Epidermal melanocyte (primary cell): ENCODE data around the gene CLBA1.
"Not testable (repeated sequence)": the region's sequence is repeated elsewhere in the genome, so short reads cannot be mapped to it uniquely, and the experiment has no call there.

Experiments
- DNase-seq: peaks from one replicate; pipeline ENCODE4 v3.0.0; 2011; ENCODE audit warnings: low spot score; ENCODE audit not compliant: insufficient read length

Gene CLBA1

DNA sequence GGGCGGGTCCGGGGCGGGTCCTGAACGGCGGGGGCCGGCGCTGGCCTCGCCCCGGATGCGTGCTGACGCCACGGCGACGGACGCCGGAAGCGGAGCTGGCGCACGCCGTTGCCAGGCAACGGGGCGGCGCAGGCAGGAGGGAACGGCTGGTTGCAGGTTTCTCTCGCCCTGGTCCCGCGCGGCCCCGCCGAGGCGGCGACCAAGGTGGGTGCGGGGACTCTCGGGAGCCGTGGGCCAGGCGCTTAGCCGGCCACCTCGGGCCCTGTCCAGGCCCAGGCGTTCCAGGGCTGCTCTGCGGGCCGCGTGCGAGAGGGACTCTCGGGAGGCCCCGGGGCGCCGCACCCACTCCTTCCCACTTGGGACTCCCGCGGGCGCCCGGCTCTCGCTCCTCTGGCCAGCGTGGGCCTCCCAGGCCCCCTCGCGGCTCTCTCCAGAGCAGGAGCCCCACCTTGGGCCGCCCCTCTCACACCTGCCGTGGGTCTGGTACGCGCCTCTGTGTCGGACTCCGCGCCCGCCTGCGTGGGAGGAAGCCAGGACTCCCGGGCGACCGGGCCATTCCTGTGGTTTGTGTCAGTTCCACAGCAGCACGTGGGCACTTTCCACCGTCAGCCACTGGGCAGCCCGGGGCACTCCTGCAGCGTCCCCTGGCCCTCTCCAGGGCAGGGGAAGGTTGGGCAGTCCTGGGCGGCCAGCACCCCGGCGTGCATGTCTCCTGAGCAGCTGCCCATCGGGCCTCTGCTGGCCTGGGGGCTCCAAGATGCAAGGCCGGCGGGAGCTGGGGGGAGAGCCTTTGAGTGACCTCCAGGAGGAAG is at the start of gene CLBA1:
TSS of gene CLBA1 (plus strand) at position 114 of the 812 bp plus-strand sequence. CDS start at position 758, 644 bp downstream.
- peak; percentile 100 for DNase-seq

DNA sequence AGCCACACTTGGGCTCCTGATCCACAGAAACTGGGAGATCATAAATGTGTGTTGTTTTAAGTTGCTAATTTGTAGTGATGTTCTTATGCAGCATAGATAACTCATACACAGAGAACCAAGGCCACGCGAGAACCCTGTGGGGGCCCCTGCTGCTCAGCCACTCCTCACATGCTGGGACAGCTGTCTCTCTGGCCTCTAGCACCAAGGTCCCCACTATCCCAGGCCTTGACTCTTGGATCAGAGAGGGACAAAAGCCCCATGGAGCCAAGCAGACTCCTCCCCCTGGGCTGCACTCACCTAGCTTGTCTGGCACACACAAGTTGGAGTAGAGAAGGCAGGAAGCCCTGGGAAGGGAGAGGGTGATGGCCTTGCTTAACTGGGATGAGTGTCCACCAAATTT is 49.6 kb upstream of the CLBA1 start:
- DNase-seq, result no peak

DNA sequence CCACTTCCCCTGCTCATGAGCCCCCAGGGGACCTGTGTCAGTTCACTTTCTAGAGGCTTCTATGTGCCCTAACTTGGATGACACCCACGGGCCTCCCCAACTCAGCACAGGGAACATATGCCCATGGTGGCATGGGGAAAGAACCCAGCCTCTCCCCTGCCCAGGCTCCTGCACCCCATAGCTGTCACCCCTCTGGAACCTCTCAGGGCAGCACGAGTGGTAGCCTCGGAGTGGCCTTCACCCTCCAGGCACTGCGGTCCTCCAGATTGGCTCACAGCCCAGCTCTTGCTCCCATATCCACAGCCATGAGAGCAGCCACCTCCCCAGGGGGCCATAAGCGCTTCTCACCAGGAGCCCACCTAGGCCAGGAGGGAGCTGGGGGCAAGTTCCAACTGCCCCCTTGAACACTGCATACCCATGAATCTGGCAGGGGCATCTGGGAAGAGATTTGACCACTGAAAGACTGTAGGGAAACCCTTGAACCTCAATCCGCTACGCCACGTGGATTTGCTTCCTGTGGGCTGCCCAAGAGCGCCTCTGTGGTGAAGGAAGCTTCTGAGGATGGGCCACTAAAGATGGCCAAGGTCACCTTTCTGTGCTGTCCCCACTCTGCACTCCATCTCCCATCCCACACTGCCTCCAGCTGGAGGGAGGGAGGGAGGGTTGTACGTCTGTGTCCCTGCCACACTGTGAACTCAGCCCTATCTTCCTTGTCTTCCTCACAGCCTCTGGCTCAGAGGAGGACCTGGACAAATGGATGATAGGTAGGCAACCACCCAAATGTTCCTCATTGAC is 49.0 kb upstream of the CLBA1 start:
- no peak for DNase-seq

DNA sequence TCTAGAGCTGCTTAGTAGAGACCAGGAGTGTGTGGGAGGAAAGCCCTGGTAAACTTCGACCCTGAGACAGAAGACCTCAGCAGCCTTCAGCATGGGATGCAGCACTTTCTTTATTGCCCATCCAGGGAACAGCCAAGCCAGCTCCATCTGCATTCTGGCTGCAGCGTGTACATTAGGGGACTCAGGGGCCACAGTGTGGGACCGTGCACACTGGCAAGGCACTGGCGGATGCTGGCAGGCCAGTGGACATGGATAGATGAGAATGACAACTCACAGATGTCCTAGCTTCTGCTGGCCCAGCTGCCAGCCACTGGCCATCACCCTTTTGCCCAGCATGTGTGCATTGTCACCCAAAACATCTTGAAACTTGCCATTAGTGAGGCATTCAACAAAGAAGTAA is 48.4 kb upstream of the CLBA1 start:
- DNase-seq, result no peak

DNA sequence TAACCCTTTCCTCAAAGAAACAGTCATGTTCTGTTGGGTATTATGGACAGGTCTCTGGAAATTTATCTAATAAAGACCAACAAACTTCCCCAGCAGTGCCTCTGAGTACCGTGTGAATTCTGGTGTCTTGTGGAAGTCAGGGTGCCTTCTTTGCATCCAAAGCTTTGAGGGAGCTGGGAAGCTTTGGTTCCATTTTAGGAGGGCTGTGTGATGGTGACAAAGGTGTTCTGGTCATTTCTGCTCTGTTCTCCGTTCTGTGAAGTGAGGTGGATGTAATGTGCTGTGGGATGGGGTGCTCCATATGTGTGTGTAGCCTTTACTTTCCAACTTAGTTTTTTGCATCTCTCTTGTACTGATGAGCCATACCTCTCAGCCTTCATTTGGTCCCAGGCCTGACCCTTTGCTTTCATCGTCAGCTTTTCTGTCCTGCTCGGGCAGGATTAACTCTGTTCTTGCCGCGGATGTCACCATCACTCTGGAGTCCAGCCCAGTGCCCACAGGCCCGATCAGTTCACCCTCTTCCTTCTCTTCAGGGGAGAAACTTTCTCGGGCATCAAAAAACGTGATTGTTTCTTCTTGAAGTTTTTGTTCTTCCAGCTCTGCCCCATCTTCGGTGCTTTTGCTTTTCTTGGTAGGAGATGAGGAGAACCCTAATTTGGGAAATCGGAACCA is 47.8 kb upstream of the CLBA1 start:
- DNase-seq, result no peak

DNA sequence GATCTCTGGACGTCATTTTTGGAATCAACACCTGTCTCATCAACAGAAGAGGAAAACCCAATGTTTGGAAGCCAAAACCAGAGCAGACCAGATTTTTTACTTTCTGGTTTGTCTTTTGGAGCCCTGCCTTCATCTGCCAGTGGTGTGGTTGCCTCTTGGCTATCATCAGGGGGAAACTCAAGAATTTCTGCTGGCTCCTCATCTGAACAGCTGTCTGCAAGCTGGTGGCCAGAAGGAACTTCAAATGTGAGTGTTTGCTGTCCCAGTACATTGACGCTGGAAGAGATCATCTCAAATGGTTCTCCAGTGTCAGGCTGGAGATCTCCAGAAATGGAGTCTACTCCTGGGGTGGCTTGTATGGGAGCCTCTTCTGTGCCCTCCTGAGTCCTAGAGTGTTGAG is 47.2 kb upstream of the CLBA1 start:
- DNase-seq, result no peak

DNA sequence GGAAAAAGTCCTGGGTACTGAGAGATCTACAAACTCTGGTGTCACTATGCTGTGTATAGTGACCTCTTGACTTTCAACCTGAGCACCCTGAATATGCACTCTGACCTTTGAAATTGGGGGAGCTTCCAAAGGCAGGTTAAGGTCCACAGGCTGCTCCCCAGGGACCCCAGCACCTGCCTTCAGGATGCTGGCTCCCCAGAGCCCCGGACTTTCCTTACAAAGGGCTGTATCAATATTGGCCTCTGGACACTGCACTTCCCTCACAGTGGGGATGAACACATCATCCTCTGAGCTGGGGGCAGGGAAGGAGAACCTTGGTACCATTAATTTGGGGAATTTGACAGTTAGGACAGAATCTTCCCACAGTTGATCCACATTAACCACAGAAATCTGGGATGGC is 46.6 kb upstream of the CLBA1 start:
- DNase-seq, result no peak

DNA sequence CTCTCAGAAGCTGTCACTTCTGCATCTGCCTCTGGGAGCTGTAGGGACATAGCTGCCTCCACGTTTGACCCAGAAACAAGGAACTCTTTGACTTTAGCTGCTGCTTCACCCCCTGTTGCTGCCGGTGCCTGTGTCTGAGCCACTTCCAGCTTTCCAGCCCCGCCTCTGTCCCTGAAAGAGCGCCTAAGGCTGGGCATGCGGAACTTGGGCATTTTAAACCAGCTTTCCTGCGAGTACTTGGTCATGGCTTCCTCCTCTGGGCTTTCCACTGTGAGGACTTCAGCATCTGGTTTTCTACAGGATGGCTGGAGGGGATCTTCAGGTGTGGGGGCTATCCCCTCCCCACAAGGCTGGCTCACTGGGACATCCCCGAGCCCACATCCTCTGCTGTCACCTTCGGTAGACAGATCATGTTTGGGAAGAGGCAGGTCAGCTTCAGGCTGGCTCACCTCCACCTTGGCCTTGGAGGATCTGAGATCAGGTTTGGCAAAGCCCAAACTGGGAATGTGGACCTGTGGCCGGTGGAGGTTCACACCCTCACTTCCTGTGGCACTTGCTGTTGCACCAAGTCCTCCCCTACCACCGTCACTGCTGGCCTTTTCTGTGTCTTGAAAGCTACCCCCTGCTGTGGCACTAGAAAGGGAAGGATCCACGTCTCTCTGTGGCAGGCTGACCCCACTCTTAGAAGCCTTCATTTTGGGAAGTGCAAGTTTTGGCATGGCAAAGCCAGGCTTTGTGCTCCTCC is 45.8 kb upstream of the CLBA1 start:
- peak; percentile 44 for DNase-seq

DNA sequence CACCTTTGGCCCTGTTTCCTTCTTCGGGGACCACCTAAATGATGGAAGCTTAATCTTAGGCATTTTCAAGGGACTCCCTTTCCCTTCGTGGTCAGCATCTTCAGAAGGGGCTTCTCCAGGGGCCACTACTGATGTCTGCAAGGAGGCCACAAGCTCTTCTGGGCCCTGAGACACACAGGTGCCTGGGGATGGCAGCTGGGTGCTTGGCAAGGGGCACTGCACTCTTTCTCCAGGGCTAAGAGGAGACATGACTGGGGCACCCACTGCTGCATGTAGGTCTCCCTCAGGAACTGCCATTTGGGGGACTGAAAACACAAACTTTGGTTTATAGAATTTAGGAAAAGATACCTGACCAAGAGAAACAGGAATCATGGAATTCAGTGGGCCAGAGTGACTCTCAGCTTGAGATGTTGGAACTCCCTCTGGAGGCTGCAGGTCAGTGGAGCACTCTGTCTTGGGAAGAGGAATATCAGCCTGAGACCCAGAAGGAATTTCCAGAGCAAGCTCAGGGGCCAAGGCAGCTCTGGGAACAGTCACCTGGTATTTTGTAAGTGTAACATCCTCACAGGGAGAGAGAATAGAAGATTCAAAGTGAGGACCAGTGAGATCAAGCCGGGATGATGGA is 45.0 kb upstream of the CLBA1 start:
- no peak for DNase-seq

DNA sequence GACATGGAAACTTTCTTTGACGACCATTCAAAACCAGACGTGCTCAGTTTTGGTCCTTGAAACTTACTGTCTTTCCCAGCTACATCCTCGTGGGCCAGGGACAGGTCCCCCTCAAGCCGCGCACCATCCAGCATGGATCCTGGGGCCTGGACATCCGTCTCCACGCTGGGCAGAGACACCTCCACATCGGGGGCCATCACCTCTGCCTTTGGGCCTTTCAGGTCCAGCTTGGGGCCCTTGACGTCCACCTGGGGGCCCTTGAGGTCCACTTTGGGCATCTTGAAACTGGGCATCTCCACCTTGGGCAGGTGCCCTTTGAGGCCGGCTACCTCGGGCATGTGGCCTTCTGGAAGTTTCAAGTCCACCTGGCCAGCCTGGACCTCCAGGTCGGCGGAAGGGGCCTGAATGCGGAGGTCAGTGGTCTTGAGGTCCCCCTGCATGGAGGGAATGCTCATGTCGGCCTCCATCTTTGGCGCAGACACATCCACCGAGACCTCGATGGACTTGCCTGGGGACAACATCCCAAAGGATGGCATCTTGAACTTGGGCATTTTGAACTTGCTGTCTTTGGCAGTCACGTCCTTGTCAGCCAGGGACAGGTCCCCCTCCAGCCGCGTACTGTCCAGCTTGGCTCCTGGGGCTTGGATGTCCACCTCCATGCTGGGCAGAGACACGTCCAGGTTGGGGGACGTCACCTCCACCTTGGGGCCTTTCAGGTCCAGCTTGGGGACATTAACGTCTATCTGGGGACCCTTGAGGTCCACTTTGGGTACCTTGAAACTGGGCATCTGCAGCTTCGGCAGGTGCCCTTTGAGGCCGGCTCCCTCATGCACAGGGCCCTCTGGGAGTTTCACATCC is 43.9 kb upstream of the CLBA1 start:
- DNase-seq, result no peak

DNA sequence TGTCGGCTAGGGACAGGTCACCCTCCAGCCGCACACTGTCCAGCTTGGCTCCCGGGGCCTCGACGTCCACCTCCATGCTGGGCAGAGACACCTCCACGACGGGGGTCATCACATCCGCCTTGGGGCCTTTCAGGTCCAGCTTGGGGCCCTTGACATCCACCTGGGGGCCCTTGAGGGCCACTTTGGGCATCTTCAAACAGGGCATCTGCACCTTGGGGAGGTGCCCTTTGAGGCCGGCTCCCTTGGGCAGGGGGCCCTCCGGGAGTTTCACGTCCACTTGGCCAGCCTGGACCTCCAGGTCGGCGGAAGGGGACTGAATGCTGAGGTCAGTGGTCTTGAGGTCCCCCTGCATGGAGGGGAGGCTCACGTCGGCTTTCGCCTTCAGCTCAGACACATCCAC is 43.0 kb upstream of the CLBA1 start:
- no peak for DNase-seq

DNA sequence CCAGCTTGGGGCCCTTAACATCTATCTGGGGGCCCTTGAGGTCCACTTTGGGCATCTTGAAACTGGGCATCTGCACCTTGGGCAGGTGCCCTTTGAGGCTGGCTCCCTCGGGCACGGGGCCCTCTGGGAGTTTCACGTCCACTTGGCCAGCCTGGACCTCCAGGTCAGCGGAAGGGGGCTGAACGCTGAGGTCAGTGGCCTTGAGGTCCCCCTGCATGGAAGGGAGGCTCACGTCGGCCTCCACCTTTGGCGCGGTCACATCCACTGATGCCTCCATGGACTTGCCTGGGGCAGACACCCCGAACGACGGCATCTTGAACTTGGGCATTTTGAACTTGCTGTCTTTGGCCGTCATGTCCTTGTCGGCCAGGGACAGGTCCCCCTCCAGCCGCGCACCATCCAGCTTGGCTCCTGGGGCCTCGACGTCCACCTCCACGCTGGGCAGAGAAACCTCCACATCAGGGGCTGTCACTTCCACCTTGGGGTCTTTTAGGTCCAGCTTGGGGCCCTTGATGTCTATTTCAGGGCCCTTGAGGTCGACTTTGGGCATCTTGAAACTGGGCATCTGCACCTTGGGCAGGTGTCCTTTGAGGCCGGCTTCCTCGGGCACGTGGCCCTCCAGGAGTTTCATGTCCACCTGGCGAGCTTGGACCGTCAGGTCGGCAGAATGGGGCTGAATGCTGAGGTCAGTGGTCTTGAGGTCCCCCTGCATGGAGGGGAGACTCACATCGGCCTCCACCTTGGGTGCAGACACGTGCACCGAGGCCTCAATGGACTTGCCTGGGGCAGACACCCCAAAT is 42.2 kb upstream of the CLBA1 start:
- DNase-seq, result not testable (repeated sequence)

DNA sequence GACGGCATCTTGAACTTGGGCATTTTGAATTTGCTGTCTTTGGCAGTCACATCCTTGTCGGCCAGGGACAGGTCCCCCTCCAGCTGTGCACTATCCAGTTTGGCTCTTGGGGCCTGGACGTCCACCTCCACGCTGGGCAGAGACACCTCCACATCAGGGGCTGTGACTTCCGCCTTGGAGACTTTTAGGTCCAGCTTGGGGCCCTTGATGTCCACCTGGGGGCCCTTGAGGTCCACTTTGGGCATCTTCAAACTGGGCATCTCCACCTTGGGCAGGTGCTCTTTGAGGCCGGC is 41.6 kb upstream of the CLBA1 start:
- not testable (repeated sequence) for DNase-seq

DNA sequence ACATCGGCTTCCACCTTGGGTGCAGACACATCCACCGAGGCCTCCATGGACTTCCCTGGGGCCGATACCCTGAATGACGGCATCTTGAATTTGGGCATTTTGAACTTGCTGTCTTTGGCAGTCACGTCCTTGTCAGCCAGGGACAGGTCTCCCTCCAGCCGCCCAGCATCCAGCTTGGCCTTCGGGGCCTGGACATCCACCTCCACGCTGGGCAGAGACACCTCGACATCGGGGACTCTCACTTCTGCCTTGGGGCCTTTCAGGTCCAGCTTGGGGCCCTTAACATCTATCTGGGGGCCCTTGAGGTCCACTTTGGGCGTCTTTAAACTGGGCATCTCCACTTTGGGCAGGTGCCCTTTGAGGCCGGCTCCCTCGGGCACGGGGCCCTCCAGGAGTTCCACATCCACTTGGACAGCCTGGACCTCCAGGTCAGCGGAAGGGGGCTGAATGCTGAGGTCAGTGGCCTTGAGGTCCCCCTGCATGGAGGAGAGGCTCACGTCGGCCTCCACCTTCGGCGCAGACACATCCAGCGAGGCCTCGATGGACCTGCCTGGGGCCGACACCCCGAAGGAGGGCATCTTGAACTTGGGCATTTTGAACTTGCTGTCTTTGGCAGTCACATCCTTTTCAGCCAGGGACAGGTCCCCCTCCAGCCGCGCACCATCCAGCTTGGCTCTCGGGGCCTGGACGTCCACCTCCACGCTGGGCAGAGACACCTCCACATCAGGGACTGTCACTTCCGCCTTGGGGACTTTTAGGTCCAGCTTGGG is 41.0 kb upstream of the CLBA1 start:
- not testable (repeated sequence) for DNase-seq

DNA sequence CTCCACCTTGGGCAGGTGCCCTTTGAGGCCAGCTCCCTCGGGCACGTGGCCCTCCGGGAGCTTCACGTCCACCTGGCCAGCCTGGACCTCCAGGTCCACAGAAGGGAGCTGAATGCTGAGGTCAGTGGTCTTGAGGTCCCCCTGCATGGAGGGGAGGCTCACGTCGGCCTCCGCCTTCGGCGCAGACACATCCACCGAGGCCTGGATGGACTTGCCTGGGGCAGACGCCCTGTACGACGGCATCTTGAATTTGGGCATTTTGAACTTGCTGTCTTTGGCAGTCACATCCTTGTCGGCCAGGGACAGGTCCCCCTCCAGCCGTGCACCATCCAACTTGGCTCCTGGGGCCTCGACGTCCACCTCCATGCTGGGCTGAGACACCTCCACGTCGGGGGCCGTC is 40.3 kb upstream of the CLBA1 start:
- DNase-seq, result not testable (repeated sequence)

DNA sequence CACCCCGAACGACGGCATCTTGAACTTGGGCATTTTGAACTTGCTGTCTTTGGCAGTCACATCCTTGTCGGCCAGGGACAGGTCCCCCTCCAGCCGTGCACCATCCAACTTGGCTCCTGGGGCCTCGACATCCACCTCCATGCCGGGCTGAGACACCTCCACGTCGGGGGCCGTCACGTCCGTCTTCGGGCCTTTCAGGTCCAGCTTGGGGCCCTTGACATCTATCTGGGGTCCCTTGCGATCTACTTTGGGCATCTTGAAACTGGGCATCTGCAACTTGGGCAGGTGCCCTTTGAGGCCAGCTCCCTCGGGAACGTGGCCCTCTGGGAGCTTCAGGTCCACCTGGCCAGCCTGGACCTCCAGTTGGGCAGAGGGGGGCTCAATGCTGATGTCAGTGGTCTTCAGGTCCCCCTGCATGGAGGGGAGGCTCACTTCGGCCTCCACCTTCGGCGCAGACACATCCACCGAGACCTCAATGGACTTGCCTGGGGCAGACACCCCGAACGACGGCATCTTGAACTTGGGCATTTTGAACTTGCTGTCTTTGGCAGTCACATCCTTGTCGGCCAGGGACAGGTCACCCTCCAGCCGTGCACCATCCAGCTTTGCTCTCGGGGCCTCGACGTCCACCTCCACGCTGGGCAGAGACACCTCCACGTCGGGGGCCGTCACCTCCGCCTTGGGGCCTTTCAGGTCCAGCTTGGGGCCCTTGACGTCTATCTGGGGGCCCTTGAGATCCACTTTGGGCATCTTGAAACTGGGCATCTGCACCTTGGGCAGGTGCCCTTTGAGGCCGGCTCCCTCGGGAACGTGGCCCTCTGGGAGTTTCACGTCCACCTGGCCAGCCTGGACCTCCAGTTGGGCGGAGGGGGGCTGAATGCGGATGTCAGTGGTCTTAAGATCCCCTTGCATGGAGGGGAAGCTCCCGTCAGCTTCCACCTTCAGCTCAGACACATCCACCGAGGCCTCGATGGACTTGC is 39.3 kb upstream of the CLBA1 start:
- DNase-seq, result not testable (repeated sequence)

DNA sequence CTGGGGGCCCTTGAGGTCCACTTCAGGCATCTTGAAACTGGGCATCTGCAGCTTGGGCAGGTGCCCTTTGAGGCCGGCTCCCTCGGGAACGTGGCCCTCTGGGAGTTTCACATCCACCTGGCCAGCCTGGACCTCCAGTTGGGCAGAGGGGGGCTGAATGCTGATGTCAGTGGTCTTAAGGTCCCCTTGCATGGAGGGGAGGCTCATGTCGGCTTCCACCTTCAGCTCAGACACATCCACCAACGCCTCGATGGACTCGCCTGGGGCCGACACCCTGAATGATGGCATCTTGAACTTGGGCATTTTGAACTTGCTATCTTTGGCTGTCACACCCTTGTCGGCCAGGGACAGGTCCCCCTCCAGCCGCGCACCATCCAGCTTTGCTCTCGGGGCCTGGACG is 38.4 kb upstream of the CLBA1 start:
- DNase-seq, result not testable (repeated sequence)
